H9 (cell line): ENCODE data around the gene PHAX. TPM values are rescaled to one million over a fixed set of nuclear protein-coding genes. Genes with fewer than 3 reads are reported as not detected.

ENCODE experiments used
- DNase-seq: peaks from one replicate; pipeline ENCODE4 v3.0.0-alpha.2; 2017
- H2AFZ ChIP-seq: one replicate; pipeline ENCODE4 v1.6.1; 2013; ENCODE audit warnings: mild to moderate bottlenecking, low read length, control low read depth, moderate library complexity
- H2AK5ac ChIP-seq: 2 replicates; pipeline ENCODE4 v1.6.1; 2013; ENCODE audit warnings: low read length, control low read depth, mixed read lengths; ENCODE audit not compliant: insufficient read length
- H2BK120ac ChIP-seq: one replicate; pipeline ENCODE4 v1.6.1; 2013; ENCODE audit warnings: low read depth, mild to moderate bottlenecking, low read length, control low read depth, inconsistent platforms; ENCODE audit not compliant: poor library complexity, severe bottlenecking
- H2BK12ac ChIP-seq: 2 replicates; pipeline ENCODE4 v1.6.1; 2013; ENCODE audit warnings: low read length, control low read depth, mixed read lengths, low read depth; ENCODE audit not compliant: insufficient read length
- H2BK15ac ChIP-seq: 2 replicates; pipeline ENCODE4 v1.6.1; 2013; ENCODE audit warnings: low read depth, low read length, control low read depth
- H2BK20ac ChIP-seq: one replicate; pipeline ENCODE4 v1.6.1; 2013; ENCODE audit warnings: low read depth, mild to moderate bottlenecking, low read length, control low read depth, inconsistent platforms; ENCODE audit not compliant: poor library complexity, severe bottlenecking
- H2BK5ac ChIP-seq: 2 replicates; pipeline ENCODE4 v1.6.1; 2013; ENCODE audit warnings: low read length, control low read depth, mixed read lengths; ENCODE audit not compliant: insufficient read length
- H3K14ac ChIP-seq: 2 replicates; pipeline ENCODE4 v1.6.1; 2013; ENCODE audit warnings: low read length, control low read depth; ENCODE audit not compliant: insufficient read depth
- H3K18ac ChIP-seq: 2 replicates; pipeline ENCODE4 v1.6.1; 2013; ENCODE audit warnings: low read depth, mild to moderate bottlenecking, mixed read lengths, low read length, control low read depth; ENCODE audit not compliant: insufficient read length
- H3K23ac ChIP-seq: 2 replicates; pipeline ENCODE4 v1.6.1; 2013; ENCODE audit warnings: low read length, control low read depth, mixed read lengths, low read depth; ENCODE audit not compliant: insufficient read length
- H3K23me2 ChIP-seq: 2 replicates; pipeline ENCODE4 v1.6.1; 2013; ENCODE audit warnings: low read depth, mild to moderate bottlenecking, mixed read lengths, low read length, control low read depth; ENCODE audit not compliant: insufficient read length, poor library complexity, severe bottlenecking
- H3K27ac ChIP-seq: 2 replicates; pipeline ENCODE4 v1.5.1; 2013; ENCODE audit warnings: low read length, control low read depth, mixed read lengths, low read depth; ENCODE audit not compliant: insufficient read length
- H3K27me3 ChIP-seq: 2 replicates; pipeline ENCODE4 v1.6.1; 2013; ENCODE audit warnings: low read length, control low read depth, inconsistent platforms; ENCODE audit not compliant: insufficient read depth
- H3K4ac ChIP-seq: 2 replicates; pipeline ENCODE4 v1.6.1; 2013; ENCODE audit warnings: low read depth, mild to moderate bottlenecking, control low read depth, inconsistent platforms, low read length, moderate library complexity
- H3K4me1 ChIP-seq: 2 replicates; pipeline ENCODE4 v1.6.1; 2013; ENCODE audit warnings: low read length, control low read depth, inconsistent platforms; ENCODE audit not compliant: insufficient read depth
- H3K4me2 ChIP-seq: 2 replicates; pipeline ENCODE4 v1.6.1; 2013; ENCODE audit warnings: low read length, control low read depth, mixed read lengths; ENCODE audit not compliant: insufficient read length, insufficient read depth
- H3K56ac ChIP-seq: 2 replicates; pipeline ENCODE4 v1.6.1; 2013; ENCODE audit warnings: low read depth, mild to moderate bottlenecking, mixed read lengths, low read length, control low read depth; ENCODE audit not compliant: insufficient read length
- H3K79me1 ChIP-seq: 2 replicates; pipeline ENCODE4 v1.6.1; 2013; ENCODE audit warnings: low read depth, mild to moderate bottlenecking, moderate library complexity, low read length, control low read depth, inconsistent platforms; ENCODE audit not compliant: insufficient read depth, poor library complexity, severe bottlenecking
- H3K79me2 ChIP-seq: 2 replicates; pipeline ENCODE4 v1.6.1; 2013; ENCODE audit warnings: low read length, control low read depth, inconsistent platforms; ENCODE audit not compliant: insufficient read depth
- H3K9ac ChIP-seq: 2 replicates; pipeline ENCODE4 v1.6.1; 2013; ENCODE audit warnings: low read length, control low read depth, mixed read lengths; ENCODE audit not compliant: insufficient read length; ENCODE audit errors: extremely low read depth
- H3K9me3 ChIP-seq: one replicate; pipeline ENCODE4 v1.6.1; 2013; ENCODE audit warnings: low read depth, low read length, inconsistent platforms; ENCODE audit not compliant: control insufficient read depth
- H3T11ph ChIP-seq: one replicate; pipeline ENCODE4 v1.6.1; 2013; ENCODE audit warnings: mild to moderate bottlenecking, low read length, control low read depth, inconsistent platforms
- H4K20me1 ChIP-seq: one replicate; pipeline ENCODE4 v1.6.1; 2013; ENCODE audit not compliant: control insufficient read depth, insufficient read length, insufficient read depth
- H4K5ac ChIP-seq: 2 replicates; pipeline ENCODE4 v1.6.1; 2013; ENCODE audit warnings: low read depth, mild to moderate bottlenecking, mixed read lengths, low read length, control low read depth; ENCODE audit not compliant: insufficient read length
- H4K8ac ChIP-seq: replicated peaks from 2 replicates; pipeline ENCODE4 v1.6.1; 2013; ENCODE audit warnings: low read length, control low read depth, mixed read lengths, low read depth; ENCODE audit not compliant: insufficient read length
- H4K91ac ChIP-seq: 2 replicates; pipeline ENCODE4 v1.6.1; 2013; ENCODE audit warnings: low read depth, mild to moderate bottlenecking, moderate library complexity, mixed read lengths, low read length, control low read depth; ENCODE audit not compliant: insufficient read length
- H3K27ac Mint-ChIP-seq, 3 experiments: 2 replicates in 2 of 3; 3 replicates in 1 of 3; pipeline ENCODE4 v1.8.0; 2020 to 2021; ENCODE audit warnings: mixed read lengths in 3 of 3, mild to moderate bottlenecking in 1 of 3, moderate library complexity in 1 of 3
- H3K27me3 Mint-ChIP-seq: 2 replicates; pipeline ENCODE4 v1.8.0; 2021; ENCODE audit warnings: low read depth, mild to moderate bottlenecking, moderate library complexity, mixed read lengths
- H3K36me3 Mint-ChIP-seq, 3 experiments: 2 replicates in 2 of 3; 3 replicates in 1 of 3; pipeline ENCODE4 v1.8.0; 2020 to 2021; ENCODE audit warnings: low read depth in 3 of 3, mixed read lengths in 3 of 3; ENCODE audit not compliant: insufficient read depth in 1 of 3
- H3K4me1 Mint-ChIP-seq, 2 experiments: 2 replicates each; pipeline ENCODE4 v1.8.0; 2020; ENCODE audit warnings: mixed read lengths in 2 of 2
- H3K4me3 Mint-ChIP-seq, 2 experiments: 2 replicates in 1 of 2; 3 replicates in 1 of 2; pipeline ENCODE4 v1.8.0; 2020 to 2021; ENCODE audit warnings: mild to moderate bottlenecking in 2 of 2, mixed read lengths in 2 of 2, moderate library complexity in 1 of 2
- H3K9me3 Mint-ChIP-seq, 2 experiments: 2 replicates in 1 of 2; 3 replicates in 1 of 2; pipeline ENCODE4 v1.8.0; 2020; ENCODE audit warnings: mild to moderate bottlenecking in 2 of 2, mixed read lengths in 2 of 2, moderate library complexity in 1 of 2
- CTCF ChIP-seq: fragments of 200-600 bp; sonication (generic); conservative IDR thresholded peaks from 3 replicates; pipeline ENCODE4 v1.8.0; 2021; ENCODE audit warnings: antibody characterized with exemption, mild to moderate bottlenecking
- WGBS: extraction: QIAGEN DNeasy Blood & Tissue Kit; methylation state at CpG from one replicate; pipeline ENCODE4 v1.1.7; 2013; ENCODE audit warnings: missing lambda C conversion rate, low lambda C conversion rate, mixed read lengths; ENCODE audit not compliant: insufficient read length; ENCODE audit errors: extremely low coverage; 5-methylcytosine and 5-hydroxymethylcytosine counted together
- total RNA-seq: library from RNA; stranded (reverse); gene quantifications from 2 replicates; pipeline ENCODE4 v1.2.1, GENCODE V29; 2021

PHAX gene
- total RNA-seq, 1 experiment from 2014 or later: 65.6 TPM

- no peak for DNase-seq
- Histone ChIP-seq H3K23ac (no peak overlapping the region), H3K23me2 (no peaks in the 10 kb centered on the region), H3K27ac (no peak overlapping the region), H3K14ac (no peak overlapping the region), H4K8ac (no peak overlapping the region), H3K56ac (no peak overlapping the region), H2BK20ac (no peak overlapping the region), H2AK5ac (no peak overlapping the region), H3T11ph (no peak overlapping the region), H4K20me1 (no peaks in the 10 kb centered on the region), H3K4ac (no peak overlapping the region), H4K5ac (no peak overlapping the region), H2AFZ (no peak overlapping the region), H2BK12ac (no peak overlapping the region), H2BK120ac (no peak overlapping the region), H3K79me1 (peaks cover under 1% of the 10 kb centered on the region), H3K18ac (no peak overlapping the region), H2BK5ac (no peak overlapping the region), H4K91ac (no peak overlapping the region), H3K4me2 (no peak overlapping the region), H3K9me3 (no peaks in the 10 kb centered on the region), H3K4me1 (no peaks in the 10 kb centered on the region), H2BK15ac (no peak overlapping the region), H3K27me3 (no peaks in the 10 kb centered on the region), H3K79me2 (no peaks in the 10 kb centered on the region), H3K9ac (no peak overlapping the region)
- Mint-ChIP-seq H3K27ac (no peak overlapping the region), H3K36me3 (peaks cover 53 to 84% (median 79%) of the 10 kb centered on the region in 3 experiments; a peak in 6 of 7 replicates), H3K4me1 (no peaks in the 10 kb centered on the region), H3K4me3 (no peak overlapping the region), H3K27me3 (no peaks in the 10 kb centered on the region), H3K9me3 (no peaks in the 10 kb centered on the region)
- TF ChIP-seq CTCF: no peak
- WGBS: no CpG with 5 or more reads among the region's 5 CpGs
Observed at GRCh38 chr5:126577415-126577814, 23.3 kb upstream of the PHAX start.
